ENCODE data around the gene MOB3B. TPM values are rescaled to one million over a fixed set of nuclear protein-coding genes. Genes with fewer than 3 reads are reported as not detected.

MOB3B gene
- total RNA-seq, 1 experiment from 2014 or later: 0.03 TPM

GRCh38 chr9:27563738-27564430 lies 34.3 kb upstream of the MOB3B start:
- ATAC-seq (no peak), DNase-seq (ENCODE audit: low read depth, low spot score) (no peak)
- Histone ChIP-seq H3K27me3 (ENCODE audit: control insufficient read depth, insufficient read depth, low read length) (no peaks in the 10 kb centered on the region), H3K9me3 (ENCODE audit: control insufficient read depth, insufficient read depth, low read depth, low read length) (no peaks in the 10 kb centered on the region), H3K4me3 (ENCODE audit: low read depth in 2 of 2, low read length in 2 of 2) (no peak overlapping the region), H3K36me3 (ENCODE audit: control insufficient read depth, insufficient read depth, low read length) (no peaks in the 10 kb centered on the region; the same call in 1 of the 2 replicates), H3K4me1 (ENCODE audit: control insufficient read depth, insufficient read depth, low read length) (no peaks in the 10 kb centered on the region), H3K27ac (ENCODE audit: low read length) (no peak overlapping the region)
- in situ Hi-C loops (cut with HindIII; ENCODE audit: low pct_unique_long_range_greater_than_20kb, low sequenced_read_pairs) (no loop called here), intact Hi-C loops (cut with micrococcal nuclease; ENCODE audit: unreplicated experiment) (loop anchor here (10.0 kb wide), 1 partner anchor 59 kb away; no protein-coding TSS in a partner anchor)
- ChIA-PET POLR2A (no interaction called here), CTCF (no interaction called here)
- no peak for TF ChIP-seq SIN3A (IDR thresholded peaks at IDR 0.05; ENCODE audit: borderline replicate concordance, insufficient read depth, low read depth, low read length)
- TF ChIP-seq CTCF (IDR thresholded peaks at IDR 0.05): no peak
- TF ChIP-seq POLR2AphosphoS5 (IDR thresholded peaks at IDR 0.05; ENCODE audit: low read depth, low read length): no peak
- TF ChIP-seq TCF7L2 (IDR thresholded peaks at IDR 0.05; ENCODE audit: low read depth, low read length): no peak
- TF ChIP-seq REST (IDR thresholded peaks at IDR 0.05; ENCODE audit: insufficient read depth in 1 of 2, low read depth in 2 of 2, low read length in 1 of 2): no peak
- no TSS peak for BruUV-seq (replicated peaks)

GRCh38 chr9:27561685-27562084 lies 32.1 kb upstream of the MOB3B start:
- H3K9me3 ChIP-seq (ENCODE audit: control insufficient read depth, insufficient read depth, low read depth, low read length): no peaks in the 10 kb centered on the region
- in situ Hi-C loops (cut with HindIII; ENCODE audit: low pct_unique_long_range_greater_than_20kb, low sequenced_read_pairs): no loop called here
- CTCF ChIA-PET: no interaction called here
- ATAC-seq: no peak
- DNase-seq (ENCODE audit: low read depth, low spot score): no peak
- no peak overlapping the region for H3K27ac ChIP-seq (ENCODE audit: low read length)
- no peak overlapping the region for H3K4me3 ChIP-seq (ENCODE audit: low read depth in 2 of 2, low read length in 2 of 2)
- BruUV-seq (replicated peaks): no TSS peak
- H3K4me1 ChIP-seq (ENCODE audit: control insufficient read depth, insufficient read depth, low read length): no peaks in the 10 kb centered on the region
- no peaks in the 10 kb centered on the region; the same call in 1 of the 2 replicates for H3K36me3 ChIP-seq (ENCODE audit: control insufficient read depth, insufficient read depth, low read length)
- intact Hi-C loops (cut with micrococcal nuclease; ENCODE audit: unreplicated experiment): loop anchor here (10.0 kb wide), 1 partner anchor 57 kb away; no protein-coding TSS in a partner anchor
- TF ChIP-seq TCF7L2 (IDR thresholded peaks at IDR 0.05; ENCODE audit: low read depth, low read length) (no peak), POLR2AphosphoS5 (IDR thresholded peaks at IDR 0.05; ENCODE audit: low read depth, low read length) (no peak), CTCF (IDR thresholded peaks at IDR 0.05) (no peak), REST (IDR thresholded peaks at IDR 0.05; ENCODE audit: insufficient read depth in 1 of 2, low read depth in 2 of 2, low read length in 1 of 2) (no peak), SIN3A (IDR thresholded peaks at IDR 0.05; ENCODE audit: borderline replicate concordance, insufficient read depth, low read depth, low read length) (no peak)
- H3K27me3 ChIP-seq (ENCODE audit: control insufficient read depth, insufficient read depth, low read length): no peaks in the 10 kb centered on the region
- POLR2A ChIA-PET: no interaction called here

Measured in Panc1 (cell line).